RPMI8226 (cell line): ENCODE results near the gene PPP1R3D.
"Not testable (repeated sequence)": the region's sequence is repeated elsewhere in the genome, so short reads cannot be mapped to it uniquely, and the experiment has no call there.

Experiments used
- DNase-seq: peaks from one replicate; pipeline ENCODE4 v3.0.0-alpha.2; 2015

PPP1R3D gene

GRCh38 chr20:59911041-59911440 is 29.1 kb downstream of the PPP1R3D start:
- DNase-seq, result no peak

- DNase-seq, result no peak
Measured at GRCh38 chr20:59908855-59909254, 31.2 kb downstream of the PPP1R3D start.

- DNase-seq, result no peak
Measured at GRCh38 chr20:59903621-59904020, 36.5 kb downstream of the PPP1R3D start.

- DNase-seq, result no peak
Measured at GRCh38 chr20:59902470-59902869, 37.6 kb downstream of the PPP1R3D start.

- no peak for DNase-seq
Measured at GRCh38 chr20:59895908-59896307, 44.2 kb downstream of the PPP1R3D start.

- DNase-seq, result no peak
Measured at GRCh38 chr20:59891581-59891980, 48.5 kb downstream of the PPP1R3D start.

GRCh38 chr20:59890035-59890434 is 50.1 kb downstream of the PPP1R3D start:
- not testable (repeated sequence) for DNase-seq

- DNase-seq, result no peak
Measured at GRCh38 chr20:59888050-59888449, 52.1 kb downstream of the PPP1R3D start.
